ENCODE measurements around the gene RAD51B. TPM values are rescaled to one million over a fixed set of nuclear protein-coding genes. Genes with fewer than 3 reads are reported as not detected.

The RAD51B gene
- total RNA-seq, 4 donors from 2014 or later: 6.2 to 39.9 (median 12.9) TPM

GRCh38 chr14:68384881-68385280 lies 565.3 kb downstream of the RAD51B start:
- Histone ChIP-seq H3K9me3 (no peaks in the 10 kb centered on the region), H3K4me3 (no peak overlapping the region), H3K27me3 (no peaks in the 10 kb centered on the region), H3K4me1 (peaks cover 10 to 56% (median 22%) of the 10 kb centered on the region in 3 donors), H3K27ac (peak overlapping the region; percentile 20 to 83 (median 76)), H3K36me3 (no peaks in the 10 kb centered on the region)
- intact Hi-C loops (cut with DNase I): no loop called here
- no peak for DNase-seq
- 63 to 67% methylated on average over 8 to 9 of the region's 9 CpGs for WGBS, 2 donors
- TF ChIP-seq POLR2A (IDR thresholded peaks at IDR 0.05) (no peak), CTCF (IDR thresholded peaks at IDR 0.05) (no peak)

GRCh38 chr14:68386446-68386845 lies 566.9 kb downstream of the RAD51B start:
- DNase-seq: no peak
- Histone ChIP-seq H3K36me3 (no peaks in the 10 kb centered on the region), H3K4me1 (peaks cover 3 to 54% (median 16%) of the 10 kb centered on the region in 3 donors), H3K27ac (peak overlapping the region in 2 of 4 donors; percentile 28 to 80), H3K27me3 (no peaks in the 10 kb centered on the region), H3K4me3 (no peak overlapping the region), H3K9me3 (no peaks in the 10 kb centered on the region)
- 57% methylated on average over 1 of the region's 1 CpG; no CpG with 5 or more reads in 1 of the 2 donors for WGBS, 2 donors
- intact Hi-C loops (cut with DNase I): no loop called here
- TF ChIP-seq POLR2A (IDR thresholded peaks at IDR 0.05): no peak

- no peaks in the 10 kb centered on the region for H3K9me3 ChIP-seq
- H3K27ac ChIP-seq: peak overlapping the region in 2 of 4 donors; percentile 41 to 80
- no peak overlapping the region for H3K4me3 ChIP-seq
- intact Hi-C loops (cut with DNase I): no loop called here
- 27 to 32% methylated on average over 6 of the region's 6 CpGs for WGBS, 2 donors
- TF ChIP-seq CTCF (IDR thresholded peaks at IDR 0.05) (no peak), POLR2A (IDR thresholded peaks at IDR 0.05) (no peak)
- H3K27me3 ChIP-seq: no peaks in the 10 kb centered on the region
- peaks cover 3 to 60% (median 16%) of the 10 kb centered on the region in 3 donors for H3K4me1 ChIP-seq
- no peak for DNase-seq
- H3K36me3 ChIP-seq: no peaks in the 10 kb centered on the region
Measured at GRCh38 chr14:68386950-68387779, 567.6 kb downstream of the RAD51B start.

- TF ChIP-seq CTCF (IDR thresholded peaks at IDR 0.05): no peak
- TF ChIP-seq POLR2A (IDR thresholded peaks at IDR 0.05): no peak
- Histone ChIP-seq H3K27me3 (no peaks in the 10 kb centered on the region), H3K36me3 (no peaks in the 10 kb centered on the region), H3K4me1 (peaks cover 3 to 68% (median 10%) of the 10 kb centered on the region in 3 donors), H3K4me3 (no peak overlapping the region), H3K9me3 (no peaks in the 10 kb centered on the region), H3K27ac (peak overlapping the region in 3 of 4 donors; percentile 3 to 73 (median 50))
- WGBS, 2 donors: 75 to 78% methylated on average over 3 of the region's 3 CpGs
- intact Hi-C loops (cut with DNase I): no loop called here
- no peak for DNase-seq
Measured at GRCh38 chr14:68389943-68390342, 570.4 kb downstream of the RAD51B start.

GRCh38 chr14:68390741-68391140 lies 571.2 kb downstream of the RAD51B start:
- H3K9me3 ChIP-seq: no peaks in the 10 kb centered on the region
- 79 to 95% methylated on average over 2 of the region's 2 CpGs for WGBS, 2 donors
- intact Hi-C loops (cut with DNase I): no loop called here
- H3K4me1 ChIP-seq: peaks cover 3 to 73% (median 14%) of the 10 kb centered on the region in 3 donors
- no peaks in the 10 kb centered on the region for H3K27me3 ChIP-seq
- TF ChIP-seq CTCF (IDR thresholded peaks at IDR 0.05) (no peak), POLR2A (IDR thresholded peaks at IDR 0.05) (no peak)
- no peaks in the 10 kb centered on the region for H3K36me3 ChIP-seq
- no peak for DNase-seq
- H3K27ac ChIP-seq: peak overlapping the region in 3 of 4 donors; percentile 3 to 73 (median 50)
- no peak overlapping the region for H3K4me3 ChIP-seq
